Loucy (cell line): ENCODE results near the gene MOCS3.

Source experiments
- H2AFZ ChIP-seq: fragments of 200-600 bp; sonication (generic); 2 replicates; pipeline ENCODE4 v1.6.0; 2016; ENCODE audit warnings: antibody characterized with exemption, mild to moderate bottlenecking, low read length, moderate library complexity
- H3F3A ChIP-seq: fragments of 200-600 bp; 2 replicates; pipeline ENCODE4 v1.6.0; 2016; ENCODE audit warnings: antibody characterized with exemption, low read depth, mild to moderate bottlenecking
- H3K27me3 ChIP-seq: fragments of 200-600 bp; sonication (generic); 2 replicates; pipeline ENCODE4 v1.6.1; 2014; ENCODE audit warnings: low read length, mild to moderate bottlenecking; ENCODE audit not compliant: insufficient read depth, poor library complexity, severe bottlenecking
- H3K36me3 ChIP-seq: fragments of 200-600 bp; sonication (generic); 2 replicates; pipeline ENCODE4 v1.6.1; 2016; ENCODE audit warnings: low read length; ENCODE audit not compliant: insufficient read depth
- H3K4me1 ChIP-seq: fragments of 200-600 bp; sonication (generic); 2 replicates; pipeline ENCODE4 v1.5.1; 2014; ENCODE audit warnings: low read length, mild to moderate bottlenecking; ENCODE audit not compliant: insufficient read depth, poor library complexity, severe bottlenecking
- H3K4me2 ChIP-seq: fragments of 200-600 bp; sonication (generic); 2 replicates; pipeline ENCODE4 v1.6.0; 2014; ENCODE audit warnings: antibody characterized with exemption, low read length, low read depth, mild to moderate bottlenecking; ENCODE audit not compliant: poor library complexity, severe bottlenecking
- H3K4me3 ChIP-seq: fragments of 200-600 bp; sonication (generic); 2 replicates; pipeline ENCODE4 v1.5.1; 2014; ENCODE audit warnings: low read length, mild to moderate bottlenecking, mixed read lengths; ENCODE audit not compliant: poor library complexity, severe bottlenecking
- H3K79me2 ChIP-seq: fragments of 200-600 bp; sonication (generic); 2 replicates; pipeline ENCODE4 v1.6.1; 2014; ENCODE audit warnings: low read length; ENCODE audit not compliant: insufficient read depth
- H3K9ac ChIP-seq: fragments of 200-600 bp; sonication (generic); 2 replicates; pipeline ENCODE4 v1.6.0; 2014; ENCODE audit warnings: mild to moderate bottlenecking, low read depth, low read length, moderate library complexity; ENCODE audit not compliant: poor library complexity, severe bottlenecking
- H3K9me2 ChIP-seq: fragments of 200-600 bp; sonication (generic); replicated peaks from 2 replicates; pipeline ENCODE4 v1.6.1; 2016; ENCODE audit warnings: low read depth, low read length, mixed read lengths
- H3K9me3 ChIP-seq: fragments of 200-600 bp; sonication (generic); 2 replicates; pipeline ENCODE4 v1.6.1; 2014; ENCODE audit warnings: mild to moderate bottlenecking, antibody characterized with exemption, low read length, low read depth; ENCODE audit not compliant: insufficient read depth
- H4K20me1 ChIP-seq: fragments of 200-600 bp; sonication (generic); 2 replicates; pipeline ENCODE4 v1.6.0; 2014; ENCODE audit warnings: antibody characterized with exemption, low read length, mild to moderate bottlenecking; ENCODE audit not compliant: insufficient read depth, poor library complexity, severe bottlenecking
- EZH2phosphoT487 ChIP-seq: fragments of 200-600 bp; IDR thresholded peaks from 2 replicates; pipeline ENCODE4 v1.6.1; 2018; ENCODE audit warnings: antibody characterized with exemption, mild to moderate bottlenecking, moderate library complexity, borderline replicate concordance
- TF ChIP-seq, protein P1 (sequence below): fragments of 200-600 bp; sonication (generic); conservative IDR thresholded peaks from 2 replicates; pipeline ENCODE4 v1.5.1; 2014; ENCODE audit warnings: mild to moderate bottlenecking, antibody characterized with exemption, low read length

MOCS3 gene

DNA sequence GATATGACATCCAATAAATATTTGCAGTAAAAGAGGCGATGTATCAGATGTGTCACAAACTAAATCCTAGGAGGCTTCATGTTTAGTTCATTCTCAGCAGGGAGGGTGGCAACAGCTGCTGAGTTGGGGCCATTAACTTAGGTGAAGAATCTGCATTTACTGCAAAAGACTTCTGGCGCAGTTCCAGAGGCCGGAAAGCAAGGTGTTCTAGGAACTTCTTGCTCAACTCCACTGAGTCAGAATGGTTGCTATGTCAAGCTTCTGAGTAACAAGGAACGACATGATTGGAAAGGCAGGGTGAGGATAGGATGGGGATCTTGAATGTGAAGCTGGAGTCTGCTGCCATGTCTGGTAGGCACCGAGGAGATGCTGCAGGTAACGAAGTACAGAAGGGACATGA is 39.1 kb upstream of the MOCS3 start:
- Histone ChIP-seq H4K20me1 (peaks cover 95% of the 10 kb centered on the region), H2AFZ (no peak overlapping the region), H3K4me3 (no peak overlapping the region), H3K4me2 (no peak overlapping the region), H3K9me2 (no peaks in the 10 kb centered on the region), H3K79me2 (peaks cover 100% of the 10 kb centered on the region), H3K4me1 (peaks cover 40% of the 10 kb centered on the region), H3F3A (0 out of 2 replicates have a peak, but pooled peaks cover 4% of the 10 kb centered on the region), H3K9me3 (no peaks in the 10 kb centered on the region), H3K36me3 (peaks cover 39% of the 10 kb centered on the region), H3K9ac (no peak overlapping the region), H3K27me3 (no peaks in the 10 kb centered on the region)
- TF ChIP-seq EZH2phosphoT487: no peak
- TF ChIP-seq, protein P1, sequence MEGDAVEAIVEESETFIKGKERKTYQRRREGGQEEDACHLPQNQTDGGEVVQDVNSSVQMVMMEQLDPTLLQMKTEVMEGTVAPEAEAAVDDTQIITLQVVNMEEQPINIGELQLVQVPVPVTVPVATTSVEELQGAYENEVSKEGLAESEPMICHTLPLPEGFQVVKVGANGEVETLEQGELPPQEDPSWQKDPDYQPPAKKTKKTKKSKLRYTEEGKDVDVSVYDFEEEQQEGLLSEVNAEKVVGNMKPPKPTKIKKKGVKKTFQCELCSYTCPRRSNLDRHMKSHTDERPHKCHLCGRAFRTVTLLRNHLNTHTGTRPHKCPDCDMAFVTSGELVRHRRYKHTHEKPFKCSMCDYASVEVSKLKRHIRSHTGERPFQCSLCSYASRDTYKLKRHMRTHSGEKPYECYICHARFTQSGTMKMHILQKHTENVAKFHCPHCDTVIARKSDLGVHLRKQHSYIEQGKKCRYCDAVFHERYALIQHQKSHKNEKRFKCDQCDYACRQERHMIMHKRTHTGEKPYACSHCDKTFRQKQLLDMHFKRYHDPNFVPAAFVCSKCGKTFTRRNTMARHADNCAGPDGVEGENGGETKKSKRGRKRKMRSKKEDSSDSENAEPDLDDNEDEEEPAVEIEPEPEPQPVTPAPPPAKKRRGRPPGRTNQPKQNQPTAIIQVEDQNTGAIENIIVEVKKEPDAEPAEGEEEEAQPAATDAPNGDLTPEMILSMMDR: no peak

DNA sequence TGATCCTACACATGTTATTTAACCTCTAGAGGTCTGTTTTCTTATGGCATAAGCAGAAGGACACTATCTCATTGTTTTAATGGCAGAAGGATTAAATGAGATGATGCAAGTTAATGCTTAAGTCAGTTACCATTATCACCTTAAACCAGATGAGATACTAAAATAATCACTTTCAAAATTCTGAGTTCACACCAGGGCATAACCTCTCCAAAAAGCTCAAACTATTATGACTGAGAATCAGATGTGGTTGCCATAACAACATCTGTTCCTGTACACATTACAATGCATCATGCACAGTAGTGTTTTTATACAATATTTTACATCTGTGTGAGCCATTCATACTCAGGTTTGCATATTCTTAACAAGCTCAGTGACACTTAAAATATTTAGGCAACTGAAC is 37.6 kb upstream of the MOCS3 start:
- Histone ChIP-seq H3K9me2 (no peaks in the 10 kb centered on the region), H3K79me2 (peaks cover 100% of the 10 kb centered on the region), H4K20me1 (peaks cover 95% of the 10 kb centered on the region), H3K9ac (no peak overlapping the region), H3K36me3 (peaks cover 32% of the 10 kb centered on the region), H3K4me1 (peaks cover 42% of the 10 kb centered on the region), H3F3A (no peaks in the 10 kb centered on the region), H3K9me3 (no peaks in the 10 kb centered on the region), H3K4me2 (peak overlapping the region; percentile 1), H2AFZ (no peak overlapping the region), H3K4me3 (no peak overlapping the region), H3K27me3 (no peaks in the 10 kb centered on the region)
- TF ChIP-seq EZH2phosphoT487: no peak
- TF ChIP-seq, protein P1: no peak

DNA sequence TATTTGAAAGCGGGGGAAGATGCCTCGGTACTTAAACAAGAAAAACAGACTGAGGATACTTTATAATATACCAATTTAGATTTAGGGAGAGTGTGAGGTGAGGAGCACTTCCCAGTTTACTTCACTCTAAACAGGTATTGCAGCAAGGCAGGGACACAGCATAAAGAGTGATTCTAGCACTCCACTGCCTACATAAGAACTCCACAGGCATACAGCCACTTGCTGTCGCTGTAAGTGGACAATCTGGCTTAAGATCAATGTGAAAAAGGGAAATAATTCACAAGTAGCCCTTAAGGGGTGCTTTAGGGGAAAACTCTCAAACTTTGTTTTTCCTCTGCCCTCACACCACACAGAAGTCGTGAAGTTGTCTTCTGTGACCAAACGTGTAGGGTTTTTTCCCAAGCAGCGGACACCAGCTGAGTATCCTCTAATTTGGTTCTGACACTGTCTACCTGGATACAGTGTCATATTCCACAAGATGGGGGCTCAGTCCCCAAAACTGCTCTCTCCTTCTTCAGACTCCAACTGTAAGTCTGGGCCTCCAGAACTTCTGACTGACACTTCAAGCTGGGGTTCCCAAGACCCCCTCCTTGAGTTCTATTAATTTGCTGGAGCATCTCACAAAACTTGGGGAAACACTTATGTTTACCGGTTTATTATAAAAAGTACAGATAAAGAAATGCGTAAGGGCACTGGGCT is 36.7 kb upstream of the MOCS3 start:
- Histone ChIP-seq H3K9me3 (no peaks in the 10 kb centered on the region), H3K36me3 (peaks cover 32% of the 10 kb centered on the region), H3K4me1 (peaks cover 41% of the 10 kb centered on the region), H3K4me3 (no peak overlapping the region), H3K79me2 (peaks cover 100% of the 10 kb centered on the region), H2AFZ (no peak overlapping the region), H3F3A (no peaks in the 10 kb centered on the region), H3K4me2 (peak overlapping the region; percentile 28), H3K9ac (no peak overlapping the region), H3K9me2 (no peaks in the 10 kb centered on the region), H4K20me1 (peaks cover 95% of the 10 kb centered on the region), H3K27me3 (no peaks in the 10 kb centered on the region)
- TF ChIP-seq EZH2phosphoT487: no peak
- TF ChIP-seq, protein P1: no peak
